LNCAP (cell line): ENCODE results near the gene SMIM14.

ENCODE experiments used
- CTCF ChIP-seq: fragments of 450-650 bp; IDR thresholded peaks from 2 replicates; pipeline ENCODE4 v1.5.1; 2017; ENCODE audit warnings: mild to moderate bottlenecking

The SMIM14 gene

GRCh38 chr4:39543034-39543433 lies 95.6 kb downstream of the SMIM14 start:
- TF ChIP-seq CTCF: no peak

- no peak for TF ChIP-seq CTCF
Measured at GRCh38 chr4:39542611-39543012, 96.1 kb downstream of the SMIM14 start.

GRCh38 chr4:39541987-39542610 lies 96.6 kb downstream of the SMIM14 start:
- TF ChIP-seq CTCF: no peak

DNA sequence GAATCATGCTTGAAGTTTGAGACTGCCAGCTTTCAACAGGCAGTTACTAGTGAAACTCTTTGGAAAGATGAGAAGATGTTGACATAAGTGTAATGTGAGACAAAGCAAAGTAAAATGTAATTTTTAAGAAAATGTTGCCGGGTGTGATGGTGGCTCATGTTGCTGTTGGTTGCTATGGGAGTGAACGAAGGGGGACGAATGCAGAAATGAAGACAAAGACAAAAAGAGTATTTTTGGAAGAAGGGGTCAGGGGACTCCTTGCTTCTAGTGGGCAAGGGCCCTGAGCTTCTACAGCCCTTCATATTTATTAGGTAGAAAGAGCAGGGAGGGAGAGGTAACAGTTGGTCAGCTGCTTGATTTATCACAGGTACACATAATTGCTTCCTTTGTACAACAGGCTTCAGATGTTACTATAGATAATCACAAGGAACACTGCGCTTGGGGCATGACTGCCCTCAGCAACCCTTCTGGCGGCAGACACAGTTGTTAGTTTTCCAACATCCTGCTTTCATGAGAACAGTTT lies 99.5 kb downstream of the SMIM14 start:
- no peak for TF ChIP-seq CTCF

DNA sequence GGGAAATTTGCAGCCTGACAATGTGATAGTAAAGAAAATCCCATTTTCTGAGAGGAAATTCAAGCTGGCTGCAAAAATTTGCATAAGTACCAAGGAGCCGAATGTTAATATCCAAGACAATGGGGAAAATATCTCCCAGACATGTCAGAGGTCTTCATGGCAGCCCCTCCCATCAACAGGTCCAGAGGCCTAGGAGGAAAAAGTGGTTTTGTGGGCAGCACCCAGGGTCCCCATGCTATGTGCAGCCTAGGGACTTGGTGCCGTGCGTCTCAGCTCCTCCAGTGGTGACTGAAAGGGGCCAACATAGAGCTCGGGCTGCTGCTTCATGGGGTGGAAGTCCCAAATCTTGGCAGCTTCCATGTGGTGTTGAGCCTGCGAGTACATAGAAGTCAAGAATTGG lies 105.1 kb downstream of the SMIM14 start:
- no peak for TF ChIP-seq CTCF

- TF ChIP-seq CTCF: no peak
Measured at GRCh38 chr4:39530682-39531081, 108.0 kb downstream of the SMIM14 start.

DNA sequence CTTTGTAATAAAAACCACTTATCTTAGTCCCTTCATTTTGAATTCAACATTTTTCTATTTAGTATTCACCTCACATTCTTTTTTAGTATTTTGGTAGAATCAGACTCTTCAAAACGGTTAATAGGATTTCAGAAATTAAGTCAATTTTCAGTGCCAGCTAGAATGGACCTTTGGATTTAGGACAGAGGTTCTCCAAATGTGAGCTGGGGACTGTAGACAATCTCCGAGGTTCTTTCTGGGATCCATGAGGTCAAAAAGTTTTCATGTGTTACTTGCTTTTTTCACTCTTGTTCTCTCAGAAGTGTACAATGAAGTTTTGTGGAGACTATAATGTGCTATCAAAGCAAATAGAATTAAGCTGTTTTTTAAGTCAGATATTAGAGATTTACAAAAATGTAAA lies 109.1 kb downstream of the SMIM14 start:
- TF ChIP-seq CTCF: no peak

DNA sequence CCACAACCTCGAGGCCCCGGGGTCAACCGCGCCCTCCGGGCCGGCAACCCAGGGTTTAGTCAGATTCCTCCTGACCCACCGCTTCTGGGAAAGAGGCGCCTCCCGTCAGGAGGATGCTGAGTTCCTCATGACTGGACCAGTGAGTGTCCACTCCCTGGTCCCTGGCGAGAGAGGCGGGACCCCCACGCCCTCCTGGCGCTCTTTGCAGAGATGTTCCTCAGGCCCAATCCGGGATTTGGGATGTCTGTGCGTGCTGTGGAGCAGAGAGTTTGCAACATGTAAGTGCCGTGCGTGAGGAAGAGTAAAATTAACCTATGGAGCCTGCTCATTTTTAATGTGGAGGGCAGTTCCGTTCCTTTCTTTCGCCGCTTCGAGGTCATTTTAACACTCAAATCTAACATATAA lies 110.6 kb downstream of the SMIM14 start:
- TF ChIP-seq CTCF: no peak
